Breast epithelium (tissue), 4 donors: ENCODE measurements around the gene ABCG5. TPM values are rescaled to one million over a fixed set of nuclear protein-coding genes. Genes with fewer than 3 reads are reported as not detected.

ENCODE experiments used
- DNase-seq, 2 donors: peaks; one replicate each; pipeline ENCODE4 v3.0.0-alpha.2; 2019; ENCODE audit warnings: low spot score in 2 of 2
- H3K27ac ChIP-seq, 2 donors: fragments of 200-600 bp; sonication (generic) in 1 of 2; one replicate each; pipeline ENCODE4 v1.5.1; 2016 to 2019; ENCODE audit warnings: mild to moderate bottlenecking in 1 of 2
- H3K27me3 ChIP-seq, 2 donors: fragments of 200-600 bp; sonication (generic) in 1 of 2; one replicate each; pipeline versions ENCODE4 v1.5.1 to v1.6.0; 2017 to 2019; ENCODE audit warnings: control low read depth in 1 of 2, mild to moderate bottlenecking in 1 of 2
- H3K36me3 ChIP-seq: fragments of 200-600 bp; one replicate; pipeline ENCODE4 v1.5.1; 2019
- H3K4me1 ChIP-seq, 2 donors: fragments of 200-600 bp; sonication (generic); one replicate each; pipeline ENCODE4 v1.5.1; 2016 to 2019; ENCODE audit warnings: control low read depth in 1 of 2
- H3K4me3 ChIP-seq, 3 donors: fragments of 200-600 bp; sonication (generic); 1 replicate in 2 of 3; 2 replicates in 1 of 3; pipeline ENCODE4 v1.5.1; 2016 to 2019; ENCODE audit warnings: mild to moderate bottlenecking in 3 of 3, moderate library complexity in 2 of 3
- H3K9me3 ChIP-seq, 2 donors: fragments of 200-600 bp; sonication (generic) in 1 of 2; one replicate each; pipeline ENCODE4 v1.5.1; 2016 to 2019; ENCODE audit warnings: control low read depth in 1 of 2
- POLR2A ChIP-seq: fragments of 450-650 bp; IDR thresholded peaks from one replicate; pipeline ENCODE4 v1.6.1; 2016; ENCODE audit warnings: antibody characterized with exemption, mild to moderate bottlenecking, moderate library complexity
- POLR2AphosphoS5 ChIP-seq, 3 donors: sonication (generic); formaldehyde crosslinking; IDR thresholded peaks; one replicate each; pipeline ENCODE4 v1.6.1; 2017; ENCODE audit warnings: antibody characterized with exemption in 3 of 3
- intact Hi-C: fragments of 100-400 bp; cut with DNase I; formaldehyde crosslinking; loops from one replicate; pipeline ENCODE4 v1.15.1; 2023; ENCODE audit warnings: low total_unique reads
- total RNA-seq, 3 donors: library from RNA; depleted of rRNA; stranded (reverse); fragments of >200 nt; gene quantifications; one replicate each; pipeline ENCODE4 v1.1.0, GENCODE V29; 2016
- TF ChIP-seq, protein P1 (sequence below), 3 donors: fragments of 450-650 bp; IDR thresholded peaks; one replicate each; pipeline ENCODE4 v1.5.1; 2016 to 2017; ENCODE audit warnings: antibody characterized with exemption in 3 of 3, mild to moderate bottlenecking in 3 of 3, moderate library complexity in 3 of 3

ABCG5 gene
- total RNA-seq, 3 donors from 2014 or later = not detected

DNA sequence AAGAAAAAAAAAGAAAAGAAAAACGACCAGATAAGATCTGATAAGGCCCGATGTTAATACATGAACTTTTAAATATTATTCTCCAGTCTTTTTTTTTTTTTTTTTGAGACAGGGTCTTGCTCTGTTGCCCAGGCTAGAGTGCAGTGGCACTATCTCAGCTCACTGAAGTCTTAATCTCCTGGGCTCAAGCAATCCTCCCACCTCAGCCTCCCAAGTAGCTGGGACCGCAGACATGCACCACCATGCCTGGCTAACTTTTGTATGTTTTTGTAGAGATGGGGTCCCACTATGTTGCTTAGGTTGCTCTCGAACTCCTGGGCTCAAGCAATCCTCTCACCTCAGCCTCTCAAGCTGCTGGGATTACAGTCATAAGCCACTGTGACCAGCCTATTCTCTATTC is 1.6 kb downstream of the ABCG5 start:
- no peak for TF ChIP-seq POLR2AphosphoS5 (IDR thresholded peaks at IDR 0.05)
- no peak for TF ChIP-seq POLR2A
- TF ChIP-seq, protein P1, sequence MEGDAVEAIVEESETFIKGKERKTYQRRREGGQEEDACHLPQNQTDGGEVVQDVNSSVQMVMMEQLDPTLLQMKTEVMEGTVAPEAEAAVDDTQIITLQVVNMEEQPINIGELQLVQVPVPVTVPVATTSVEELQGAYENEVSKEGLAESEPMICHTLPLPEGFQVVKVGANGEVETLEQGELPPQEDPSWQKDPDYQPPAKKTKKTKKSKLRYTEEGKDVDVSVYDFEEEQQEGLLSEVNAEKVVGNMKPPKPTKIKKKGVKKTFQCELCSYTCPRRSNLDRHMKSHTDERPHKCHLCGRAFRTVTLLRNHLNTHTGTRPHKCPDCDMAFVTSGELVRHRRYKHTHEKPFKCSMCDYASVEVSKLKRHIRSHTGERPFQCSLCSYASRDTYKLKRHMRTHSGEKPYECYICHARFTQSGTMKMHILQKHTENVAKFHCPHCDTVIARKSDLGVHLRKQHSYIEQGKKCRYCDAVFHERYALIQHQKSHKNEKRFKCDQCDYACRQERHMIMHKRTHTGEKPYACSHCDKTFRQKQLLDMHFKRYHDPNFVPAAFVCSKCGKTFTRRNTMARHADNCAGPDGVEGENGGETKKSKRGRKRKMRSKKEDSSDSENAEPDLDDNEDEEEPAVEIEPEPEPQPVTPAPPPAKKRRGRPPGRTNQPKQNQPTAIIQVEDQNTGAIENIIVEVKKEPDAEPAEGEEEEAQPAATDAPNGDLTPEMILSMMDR (IDR thresholded peaks at IDR 0.05) = no peak
- Histone ChIP-seq H3K4me1 (no peaks in the 10 kb centered on the region), H3K36me3 (no peaks in the 10 kb centered on the region), H3K4me3 (no peak overlapping the region), H3K27ac (no peak overlapping the region), H3K9me3 (no peaks in the 10 kb centered on the region), H3K27me3 (no peaks in the 10 kb centered on the region)
- intact Hi-C loops = no loop called here
- DNase-seq = no peak

DNA sequence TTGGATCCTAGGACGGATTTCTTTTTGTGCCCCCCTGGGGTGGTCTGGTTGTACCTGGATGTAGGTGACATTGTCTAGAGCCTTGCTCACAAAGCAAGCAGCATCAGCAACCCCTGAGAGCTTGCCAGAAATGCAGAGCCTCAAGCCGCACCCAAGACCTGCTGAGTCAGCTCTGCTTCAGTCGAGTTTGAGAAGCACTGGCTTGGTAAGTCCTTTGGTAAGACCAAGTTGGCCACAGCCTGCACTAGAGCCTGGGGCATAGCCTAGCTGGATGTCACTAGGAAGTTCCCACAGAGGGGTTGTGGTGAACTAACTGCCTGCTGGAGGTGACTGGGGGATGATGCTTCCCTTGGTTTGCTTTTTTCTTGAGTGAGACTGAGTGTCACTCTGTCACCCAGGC is 6.2 kb downstream of the ABCG5 start:
- Histone ChIP-seq H3K36me3 (no peaks in the 10 kb centered on the region), H3K4me1 (no peaks in the 10 kb centered on the region), H3K27me3 (peaks cover 0 to 18% of the 10 kb centered on the region in 2 donors), H3K27ac (no peak overlapping the region), H3K4me3 (no peak overlapping the region), H3K9me3 (no peaks in the 10 kb centered on the region)
- DNase-seq = no peak
- intact Hi-C loops = no loop called here
- TF ChIP-seq POLR2A = no peak
- TF ChIP-seq, protein P1 (IDR thresholded peaks at IDR 0.05) = no peak
- no peak for TF ChIP-seq POLR2AphosphoS5 (IDR thresholded peaks at IDR 0.05)

GRCh38 chr2:43831543-43832294 is 6.9 kb downstream of the ABCG5 start:
- intact Hi-C loops = no loop called here

GRCh38 chr2:43826305-43827250 is 12.1 kb downstream of the ABCG5 start:
- no peak for DNase-seq
- Histone ChIP-seq H3K4me3 (no peak overlapping the region), H3K4me1 (no peaks in the 10 kb centered on the region), H3K27me3 (peaks cover 0 to 14% of the 10 kb centered on the region in 2 donors), H3K27ac (no peak overlapping the region), H3K36me3 (no peaks in the 10 kb centered on the region), H3K9me3 (no peaks in the 10 kb centered on the region)
- no peak for TF ChIP-seq POLR2A
- TF ChIP-seq, protein P1 (IDR thresholded peaks at IDR 0.05) = no peak
- TF ChIP-seq POLR2AphosphoS5 (IDR thresholded peaks at IDR 0.05) = no peak
- intact Hi-C loops = no loop called here

More at GRCh38 chr2:43831543-43832294, 6.9 kb downstream of the ABCG5 start:
- Histone ChIP-seq H3K9me3 (no peaks in the 10 kb centered on the region), H3K4me1 (no peaks in the 10 kb centered on the region), H3K36me3 (no peaks in the 10 kb centered on the region), H3K27me3 (peaks cover 0 to 18% of the 10 kb centered on the region in 2 donors), H3K27ac (no peak overlapping the region), H3K4me3 (peak overlapping the region in 2 of 3 donors; percentile 15 to 55)
- no peak for DNase-seq
- TF ChIP-seq POLR2A (no peak), POLR2AphosphoS5 (IDR thresholded peaks at IDR 0.05) (no peak)
- TF ChIP-seq, protein P1 (IDR thresholded peaks at IDR 0.05) = no peak
